Thoracic aorta (tissue), 2 donors: ENCODE measurements around the gene OR1I1. TPM values are rescaled to one million over a fixed set of nuclear protein-coding genes. Genes with fewer than 3 reads are reported as not detected.

Experiments
- ATAC-seq: fragments of 150-250 bp; one replicate; pipeline ENCODE4 v1.8.0; 2017; ENCODE audit warnings: low read depth; ENCODE audit not compliant: insufficient number of reproducible peaks, low FRiP score
- DNase-seq: peaks from one replicate; pipeline ENCODE4 v3.0.0-alpha.2; 2020; ENCODE audit warnings: low spot score
- H3K27ac ChIP-seq, 2 donors: fragments of 200-600 bp; sonication (generic); 1 replicate in 1 of 2; 2 replicates in 1 of 2; pipeline ENCODE4 v1.5.1; 2016; ENCODE audit warnings: mild to moderate bottlenecking in 2 of 2, moderate library complexity in 2 of 2
- H3K27me3 ChIP-seq: fragments of 200-600 bp; sonication (generic); replicated peaks from 2 replicates; pipeline ENCODE4 v1.6.0; 2016; ENCODE audit warnings: mild to moderate bottlenecking; ENCODE audit not compliant: insufficient read depth
- H3K36me3 ChIP-seq: fragments of 200-600 bp; sonication (generic); one replicate; pipeline ENCODE4 v1.5.1; 2016
- H3K4me1 ChIP-seq, 2 donors: fragments of 200-600 bp; sonication (generic); 1 replicate in 1 of 2; 2 replicates in 1 of 2; pipeline versions ENCODE4 v1.5.1 to v1.6.0; 2016; ENCODE audit warnings: low read depth in 2 of 2, mild to moderate bottlenecking in 1 of 2; ENCODE audit not compliant: control insufficient read depth in 1 of 2
- H3K4me3 ChIP-seq: fragments of 200-600 bp; sonication (generic); 2 replicates; pipeline ENCODE4 v1.5.1; 2016; ENCODE audit warnings: mild to moderate bottlenecking
- H3K9me3 ChIP-seq: fragments of 200-600 bp; sonication (generic); 2 replicates; pipeline ENCODE4 v1.5.1; 2016
- CTCF ChIP-seq: fragments of 200-600 bp; sonication (generic); IDR thresholded peaks from one replicate; pipeline ENCODE4 v1.5.1; 2019; ENCODE audit warnings: antibody characterized with exemption
- total RNA-seq, 2 donors: library from RNA; depleted of rRNA; stranded (reverse); fragments of >200 nt; gene quantifications; one replicate each; pipeline versions ENCODE4 v1.1.0 to v1.2.3, GENCODE V29; 2016

The OR1I1 gene
- total RNA-seq, 2 donors from 2014 or later, result not detected

- H3K36me3 ChIP-seq, result peaks cover 27% of the 10 kb centered on the region
- ATAC-seq (peak; percentile 31), DNase-seq (no peak)
- H3K4me1 ChIP-seq, result peaks cover 0 to 14% of the 10 kb centered on the region in 2 donors
- H3K27me3 ChIP-seq, result no peaks in the 10 kb centered on the region
- H3K27ac ChIP-seq, result peak within 1 kb of the TSS; percentile 90 to 94
- peaks cover 6% of the 10 kb centered on the region for H3K9me3 ChIP-seq
- no peak for TF ChIP-seq CTCF
- peak within 1 kb of the TSS; percentile 96 for H3K4me3 ChIP-seq
Observed at GRCh38 chr19:15107061-15108010, 25.3 kb downstream of the OR1I1 start, which contains the start of gene SYDE1. SYDE1 (plus strand) TSS chr19:15107401; CDS start chr19:15107434, 33 bp downstream.

- no peak for TF ChIP-seq CTCF
- Histone ChIP-seq H3K9me3 (peaks cover 6% of the 10 kb centered on the region), H3K4me1 (peaks cover 0 to 14% of the 10 kb centered on the region in 2 donors), H3K27me3 (no peaks in the 10 kb centered on the region), H3K27ac (peak overlapping the region; percentile 90 to 94), H3K4me3 (peak overlapping the region; percentile 96), H3K36me3 (peaks cover 33% of the 10 kb centered on the region)
- ATAC-seq (no peak), DNase-seq (no peak)
Observed at GRCh38 chr19:15108145-15108844, 26.3 kb downstream of the OR1I1 start.

- Histone ChIP-seq H3K4me3 (peak overlapping the region; percentile 96), H3K4me1 (peaks cover 0 to 19% of the 10 kb centered on the region in 2 donors), H3K36me3 (peaks cover 40% of the 10 kb centered on the region), H3K9me3 (peaks cover 1% of the 10 kb centered on the region), H3K27me3 (no peaks in the 10 kb centered on the region), H3K27ac (peak overlapping the region; percentile 90 to 94)
- no peak for ATAC-seq
- no peak for TF ChIP-seq CTCF
- no peak for DNase-seq
Observed at GRCh38 chr19:15108845-15109767, 27.1 kb downstream of the OR1I1 start.

- no peaks in the 10 kb centered on the region for H3K9me3 ChIP-seq
- no peak for TF ChIP-seq CTCF
- H3K4me1 ChIP-seq, result peaks cover 0 to 27% of the 10 kb centered on the region in 2 donors
- no peak overlapping the region for H3K27ac ChIP-seq
- ATAC-seq, result no peak
- H3K27me3 ChIP-seq, result no peaks in the 10 kb centered on the region
- peaks cover 40% of the 10 kb centered on the region for H3K36me3 ChIP-seq
- H3K4me3 ChIP-seq, result no peak overlapping the region
- DNase-seq, result no peak
Observed at GRCh38 chr19:15109768-15110417, 27.9 kb downstream of the OR1I1 start.
